Liver (tissue), 3 donors: ENCODE measurements around the gene CCT2.

ENCODE experiments used
- ATF3 ChIP-seq: IDR thresholded peaks from 2 replicates; pipeline ENCODE4 v1.6.1; 2016; ENCODE audit warnings: antibody characterized with exemption
- YY1 ChIP-seq: IDR thresholded peaks from 2 replicates; pipeline ENCODE4 v1.6.1; 2016; ENCODE audit warnings: antibody characterized with exemption, mild to moderate bottlenecking
- TF ChIP-seq, protein P1 (sequence below): fragments of 150-350 bp; IDR thresholded peaks from 2 replicates; pipeline ENCODE4 v1.5.1; 2017; ENCODE audit warnings: improper control_type of control experiment, low read depth, low read length; ENCODE audit not compliant: missing input control
- TF ChIP-seq, protein P2 (sequence below): IDR thresholded peaks from 2 replicates; pipeline ENCODE4 v1.6.1; 2016; ENCODE audit warnings: antibody characterized with exemption, mild to moderate bottlenecking
- donor health status: healthy.
- donor health status: healthy.

DNA sequence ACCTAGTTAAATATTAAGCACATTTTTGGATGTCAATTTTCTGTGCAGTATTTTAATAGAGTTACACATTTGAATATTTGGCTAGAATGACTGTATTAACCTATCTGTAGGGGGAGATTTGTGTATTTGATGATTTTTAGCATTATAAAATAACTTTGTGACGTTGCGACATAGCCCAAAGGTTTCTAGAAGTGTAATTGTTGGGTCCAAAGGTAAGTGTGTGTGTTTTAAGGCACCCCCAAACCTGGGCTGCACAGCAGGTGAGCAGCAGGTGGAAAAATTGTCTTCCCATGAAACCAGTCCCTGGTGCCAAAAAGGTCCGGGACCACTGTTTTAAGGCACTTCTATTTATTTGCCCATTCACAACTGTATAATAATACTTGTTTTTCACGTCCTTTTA, 3.3 kb downstream of the CCT2 start:
- no peak for TF ChIP-seq ATF3
- TF ChIP-seq, protein P1, sequence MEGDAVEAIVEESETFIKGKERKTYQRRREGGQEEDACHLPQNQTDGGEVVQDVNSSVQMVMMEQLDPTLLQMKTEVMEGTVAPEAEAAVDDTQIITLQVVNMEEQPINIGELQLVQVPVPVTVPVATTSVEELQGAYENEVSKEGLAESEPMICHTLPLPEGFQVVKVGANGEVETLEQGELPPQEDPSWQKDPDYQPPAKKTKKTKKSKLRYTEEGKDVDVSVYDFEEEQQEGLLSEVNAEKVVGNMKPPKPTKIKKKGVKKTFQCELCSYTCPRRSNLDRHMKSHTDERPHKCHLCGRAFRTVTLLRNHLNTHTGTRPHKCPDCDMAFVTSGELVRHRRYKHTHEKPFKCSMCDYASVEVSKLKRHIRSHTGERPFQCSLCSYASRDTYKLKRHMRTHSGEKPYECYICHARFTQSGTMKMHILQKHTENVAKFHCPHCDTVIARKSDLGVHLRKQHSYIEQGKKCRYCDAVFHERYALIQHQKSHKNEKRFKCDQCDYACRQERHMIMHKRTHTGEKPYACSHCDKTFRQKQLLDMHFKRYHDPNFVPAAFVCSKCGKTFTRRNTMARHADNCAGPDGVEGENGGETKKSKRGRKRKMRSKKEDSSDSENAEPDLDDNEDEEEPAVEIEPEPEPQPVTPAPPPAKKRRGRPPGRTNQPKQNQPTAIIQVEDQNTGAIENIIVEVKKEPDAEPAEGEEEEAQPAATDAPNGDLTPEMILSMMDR, result no peak
- no peak for TF ChIP-seq YY1
- TF ChIP-seq, protein P2, sequence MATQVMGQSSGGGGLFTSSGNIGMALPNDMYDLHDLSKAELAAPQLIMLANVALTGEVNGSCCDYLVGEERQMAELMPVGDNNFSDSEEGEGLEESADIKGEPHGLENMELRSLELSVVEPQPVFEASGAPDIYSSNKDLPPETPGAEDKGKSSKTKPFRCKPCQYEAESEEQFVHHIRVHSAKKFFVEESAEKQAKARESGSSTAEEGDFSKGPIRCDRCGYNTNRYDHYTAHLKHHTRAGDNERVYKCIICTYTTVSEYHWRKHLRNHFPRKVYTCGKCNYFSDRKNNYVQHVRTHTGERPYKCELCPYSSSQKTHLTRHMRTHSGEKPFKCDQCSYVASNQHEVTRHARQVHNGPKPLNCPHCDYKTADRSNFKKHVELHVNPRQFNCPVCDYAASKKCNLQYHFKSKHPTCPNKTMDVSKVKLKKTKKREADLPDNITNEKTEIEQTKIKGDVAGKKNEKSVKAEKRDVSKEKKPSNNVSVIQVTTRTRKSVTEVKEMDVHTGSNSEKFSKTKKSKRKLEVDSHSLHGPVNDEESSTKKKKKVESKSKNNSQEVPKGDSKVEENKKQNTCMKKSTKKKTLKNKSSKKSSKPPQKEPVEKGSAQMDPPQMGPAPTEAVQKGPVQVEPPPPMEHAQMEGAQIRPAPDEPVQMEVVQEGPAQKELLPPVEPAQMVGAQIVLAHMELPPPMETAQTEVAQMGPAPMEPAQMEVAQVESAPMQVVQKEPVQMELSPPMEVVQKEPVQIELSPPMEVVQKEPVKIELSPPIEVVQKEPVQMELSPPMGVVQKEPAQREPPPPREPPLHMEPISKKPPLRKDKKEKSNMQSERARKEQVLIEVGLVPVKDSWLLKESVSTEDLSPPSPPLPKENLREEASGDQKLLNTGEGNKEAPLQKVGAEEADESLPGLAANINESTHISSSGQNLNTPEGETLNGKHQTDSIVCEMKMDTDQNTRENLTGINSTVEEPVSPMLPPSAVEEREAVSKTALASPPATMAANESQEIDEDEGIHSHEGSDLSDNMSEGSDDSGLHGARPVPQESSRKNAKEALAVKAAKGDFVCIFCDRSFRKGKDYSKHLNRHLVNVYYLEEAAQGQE, result no peak
